ENCODE measurements around the gene MRAS.
"Not testable (repeated sequence)": the region's sequence is repeated elsewhere in the genome, so short reads cannot be mapped to it uniquely, and the experiment has no call there.

GRCh38 chr3:138416236-138416635 lies 67.9 kb downstream of the MRAS start:
- TF ChIP-seq POLR2A (IDR thresholded peaks at IDR 0.05; ENCODE audit: low read depth, low read length); BHLHE40 (IDR thresholded peaks at IDR 0.05; ENCODE audit: low read depth, low read length); CEBPB (IDR thresholded peaks at IDR 0.05; ENCODE audit: low read depth, low read length); FOS (IDR thresholded peaks at IDR 0.05; ENCODE audit: low read depth, low read length); CTCF (conservative IDR thresholded peaks at IDR 0.05; ENCODE audit: low read depth, low read length); RAD21 (IDR thresholded peaks at IDR 0.05; ENCODE audit: low read length); SMC3 (IDR thresholded peaks at IDR 0.05; ENCODE audit: low read depth, low read length); MAZ (IDR thresholded peaks at IDR 0.05; ENCODE audit: borderline replicate concordance, low read depth, low read length); MXI1 (IDR thresholded peaks at IDR 0.05; ENCODE audit: borderline replicate concordance, low read depth, low read length); MAFK (IDR thresholded peaks at IDR 0.05; ENCODE audit: low read depth, low read length); USF2 (IDR thresholded peaks at IDR 0.05; ENCODE audit: low read depth, low read length); CHD1 (IDR thresholded peaks at IDR 0.05; ENCODE audit: low read depth, low read length): not testable (repeated sequence)
